NCI-H774 (cell line): ENCODE measurements around the gene PPL.
A peak's percentile ranks its signal among the peaks of the same experiment; 100 is the strongest.

Source experiments
- DNase-seq: peaks from one replicate; lab custom pipeline; 2025; lab: John Stamatoyannopoulos, UW

The PPL gene

DNA sequence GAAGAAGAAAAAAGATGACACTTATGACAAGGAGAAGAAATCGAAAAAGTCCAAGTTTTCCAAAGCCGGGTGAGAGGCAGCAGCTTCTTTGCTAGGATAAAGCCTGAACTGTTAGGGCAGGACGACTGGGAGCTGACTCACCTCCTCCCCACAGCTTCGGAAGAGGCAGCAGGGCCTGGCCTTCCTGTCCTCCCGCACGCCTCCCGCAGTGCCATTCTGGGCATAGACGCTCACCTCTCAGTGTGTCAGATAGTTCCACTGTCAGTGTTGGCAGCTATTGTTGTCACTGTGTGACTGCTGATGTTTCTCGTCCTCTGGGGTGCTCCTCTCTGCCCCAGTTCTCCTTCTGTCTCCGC lies 77.1 kb downstream of the PPL start:
- DNase-seq = no peak

DNA sequence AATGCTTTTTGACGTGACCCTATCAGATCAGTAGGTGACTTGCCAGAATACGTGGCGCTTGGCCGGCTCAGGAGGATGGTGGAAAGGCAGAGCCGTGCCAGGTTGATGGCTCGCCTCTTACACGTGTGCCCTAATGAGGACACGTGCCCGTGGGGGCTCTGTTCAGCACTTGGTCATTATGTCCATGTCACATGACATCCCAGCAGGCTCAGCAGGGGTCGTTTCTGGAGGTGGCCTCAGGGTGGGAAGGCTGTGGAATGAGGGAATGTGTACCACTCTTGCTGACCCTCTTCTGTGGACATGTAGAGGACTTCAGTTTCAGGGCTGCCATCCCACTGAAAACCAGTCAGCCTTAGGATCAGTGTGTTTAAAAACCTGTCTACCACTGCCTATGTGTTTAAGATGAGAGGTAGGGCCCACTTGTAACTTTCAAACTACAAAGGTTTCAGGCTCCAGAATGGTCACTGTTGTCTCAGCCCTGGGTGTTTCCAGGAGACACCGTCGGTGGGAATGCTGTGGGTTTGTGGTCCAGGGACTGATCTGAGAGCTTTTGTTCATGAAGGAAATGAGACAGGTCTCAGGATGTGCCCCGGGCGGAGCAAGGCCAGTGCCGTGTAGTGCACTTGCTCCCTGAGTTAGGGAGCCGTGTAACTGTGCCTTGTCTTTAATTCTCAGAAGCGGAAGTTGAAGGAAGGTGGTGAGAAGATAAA lies 77.6 kb downstream of the PPL start:
- DNase-seq = no peak

GRCh38 chr16:4855804-4856203 lies 81.1 kb downstream of the PPL start:
- no peak for DNase-seq

DNA sequence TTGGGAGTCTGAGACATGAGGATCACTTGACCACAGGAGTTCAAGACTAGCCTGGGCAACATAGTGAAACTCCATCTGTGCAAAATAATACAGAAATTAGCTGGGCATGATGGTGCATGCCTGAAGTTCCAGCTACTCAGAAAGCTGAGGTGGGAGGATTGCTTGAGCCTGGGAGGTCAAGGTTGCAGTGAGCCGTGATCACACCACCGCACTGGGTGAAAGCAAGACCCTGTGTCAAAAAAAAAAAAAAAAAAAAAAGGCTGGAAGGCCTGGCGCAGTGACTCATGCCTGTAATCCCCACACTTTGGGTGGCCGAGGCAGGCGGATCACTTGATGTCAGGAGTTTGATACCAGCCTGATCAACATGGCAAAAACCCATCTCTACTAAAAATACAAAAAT lies 81.6 kb downstream of the PPL start:
- no peak for DNase-seq

DNA sequence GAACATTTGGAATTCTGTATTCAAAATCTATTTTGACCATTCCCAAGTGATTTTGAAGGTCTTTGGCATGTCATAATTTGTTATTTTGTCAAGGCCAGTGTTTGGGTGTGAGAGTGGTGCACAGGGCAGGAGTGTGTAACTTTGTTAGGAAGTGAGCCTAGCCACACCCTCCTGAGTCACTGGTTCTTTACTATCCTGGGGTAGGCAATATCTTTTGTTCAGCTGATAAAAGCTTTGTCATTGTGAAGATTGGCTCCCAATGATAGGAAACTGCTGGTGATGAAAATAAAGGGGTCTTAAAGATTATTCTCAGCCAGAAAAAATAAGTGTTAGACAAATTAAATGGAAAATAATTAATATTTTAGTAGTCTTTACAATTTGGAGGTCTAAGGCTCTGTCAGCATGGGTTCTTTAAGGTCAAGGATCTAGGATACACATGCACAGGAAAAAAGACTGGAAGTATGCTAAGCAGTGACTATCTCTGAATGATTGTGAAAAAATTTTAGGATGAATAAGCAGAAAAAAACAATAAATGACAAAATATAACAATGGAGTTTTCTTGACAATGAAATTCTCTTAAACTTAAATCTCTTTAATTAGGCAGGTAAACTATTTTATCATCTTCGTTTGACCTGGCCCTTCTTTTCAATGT lies 84.6 kb downstream of the PPL start:
- no peak for DNase-seq

DNA sequence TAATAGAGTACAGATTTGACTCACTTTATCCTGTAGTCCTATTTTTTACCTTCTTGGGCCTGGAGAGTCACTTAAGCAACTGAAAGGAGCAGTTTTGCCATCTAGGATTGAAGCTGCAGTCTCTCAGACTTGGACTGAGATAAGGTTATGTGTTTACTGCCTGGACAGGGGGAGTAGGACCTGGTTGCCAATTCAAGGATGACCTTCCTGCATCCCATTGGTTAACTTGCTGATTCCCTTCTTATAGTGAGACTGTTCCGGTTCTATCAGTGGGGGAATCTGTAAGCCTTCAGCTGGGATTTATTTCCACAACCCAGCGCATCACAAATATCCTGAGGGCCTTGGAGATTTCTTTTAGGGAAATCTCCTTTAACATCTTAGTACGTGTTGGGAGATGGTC lies 86.7 kb downstream of the PPL start:
- DNase-seq = no peak

- DNase-seq = no peak
These were observed 89.0 kb downstream of the PPL start for GRCh38 chr16:4847774-4848587.

DNA sequence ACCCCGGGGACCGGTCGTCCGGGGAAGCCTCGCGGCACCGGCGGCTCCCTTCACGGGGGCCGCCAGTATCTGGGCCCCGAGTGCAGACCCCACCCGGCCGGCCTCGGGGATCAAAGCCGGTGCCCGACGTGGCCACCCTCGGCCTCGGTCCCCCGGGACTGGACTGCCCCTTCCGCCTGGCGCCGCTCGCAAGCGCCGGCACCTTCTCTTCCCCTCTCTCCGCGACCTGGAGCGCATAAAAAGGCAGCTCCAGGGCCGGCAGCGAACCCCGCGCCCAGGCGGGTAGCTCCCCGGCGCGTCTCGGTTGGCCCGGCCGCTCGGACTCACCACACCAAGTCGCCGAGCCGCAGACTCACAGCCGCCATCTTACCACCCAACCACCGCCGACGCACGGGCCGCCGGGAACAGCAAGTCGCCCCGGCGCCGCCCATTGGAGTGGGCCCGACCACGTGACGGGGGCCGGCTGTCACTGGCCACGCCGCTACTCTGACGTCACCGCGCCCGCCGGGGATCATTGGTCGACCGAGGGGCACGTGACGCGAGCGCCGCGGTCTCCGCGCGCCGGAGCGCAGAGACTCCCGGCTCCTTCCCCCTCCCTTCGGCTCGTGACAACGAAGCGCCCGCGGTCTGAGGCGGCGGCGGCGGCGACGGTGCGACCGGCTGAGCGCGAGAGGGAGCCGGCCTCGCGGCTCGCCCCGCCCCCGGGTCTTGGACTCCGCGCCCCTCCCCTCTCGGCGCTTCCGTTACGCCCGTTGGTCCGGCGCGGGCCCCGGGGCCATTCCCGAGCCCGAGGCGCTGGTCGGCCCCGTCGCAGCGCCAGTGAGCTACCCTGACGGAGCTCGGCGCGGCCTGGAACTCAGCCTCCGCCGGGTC lies 89.8 kb downstream of the PPL start, which contains the start of the genes GLYR1 and UBN1:
GLYR1 (minus strand) TSS at position 388 of the 873 bp plus-strand sequence; CDS start at position 365, 23 bp downstream.
UBN1 (plus strand) TSS at position 581 of the 873 bp plus-strand sequence. CDS start 5,437 bp downstream, outside the sequence.
- peak; percentile 96 for DNase-seq

- DNase-seq = no peak
These were observed 90.4 kb downstream of the PPL start for GRCh38 chr16:4846503-4846900.

- no peak for DNase-seq
These were observed 96.0 kb downstream of the PPL start for GRCh38 chr16:4840984-4841383.

DNA sequence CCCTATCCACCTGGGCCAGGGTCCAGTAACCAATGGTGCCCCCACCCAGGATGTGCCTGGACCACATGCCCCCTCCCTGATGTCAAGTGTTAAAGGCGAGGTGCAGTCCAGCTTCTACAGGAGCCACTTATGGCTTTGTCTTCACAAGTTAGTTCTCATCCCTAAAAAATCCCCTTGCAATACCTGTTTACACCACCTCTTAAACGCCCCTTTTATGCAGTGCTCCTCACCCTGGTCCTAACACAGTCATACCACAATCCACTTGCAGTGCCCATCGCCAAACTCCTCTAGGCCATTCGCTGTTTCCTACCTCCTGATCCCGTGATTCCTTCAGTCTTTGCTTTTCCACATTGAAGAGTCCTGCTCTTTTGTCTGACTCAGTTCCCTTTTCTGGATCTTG lies 97.0 kb downstream of the PPL start:
- DNase-seq = no peak

- no peak for DNase-seq
These were observed 99.0 kb downstream of the PPL start for GRCh38 chr16:4837733-4838501.

- DNase-seq = no peak
These were observed 100.2 kb downstream of the PPL start for GRCh38 chr16:4836727-4837126.

DNA sequence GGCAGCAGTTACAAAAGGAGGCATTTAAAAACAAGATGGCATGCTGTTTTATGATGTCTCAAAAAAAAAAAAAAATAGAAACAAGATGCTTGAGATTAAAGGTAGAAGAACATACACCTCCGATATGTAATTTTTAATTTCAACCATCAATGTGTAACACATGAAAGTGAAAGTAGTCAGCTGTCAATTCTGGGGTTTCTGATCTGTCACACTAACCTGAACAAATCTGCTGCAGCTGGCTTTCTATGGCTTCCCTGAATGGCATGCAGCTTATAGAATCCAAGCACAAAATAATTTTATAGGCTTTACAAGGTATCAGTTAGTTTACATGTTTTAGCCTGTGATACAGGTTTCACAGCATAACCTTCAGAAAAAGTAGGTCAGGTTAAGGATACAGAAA lies 103.4 kb downstream of the PPL start:
- DNase-seq = no peak

GRCh38 chr16:4832698-4833343 lies 104.1 kb downstream of the PPL start:
- DNase-seq = no peak
